Upper lobe of left lung (tissue), 6 donors: Measurements from ENCODE around the gene LENG9. TPM values are rescaled to one million over a fixed set of nuclear protein-coding genes. Genes with fewer than 3 reads are reported as not detected.
A peak's percentile ranks its signal among the peaks of the same experiment; 100 is the strongest.

Experiments
- ATAC-seq, 2 donors: fragments of 200-7000 bp; cut with Tn5 transposase; one replicate each; pipeline ENCODE4 v1.9.1; 2022; ENCODE audit warnings: mild to moderate bottlenecking in 2 of 2, moderate library complexity in 2 of 2; ENCODE audit not compliant: low FRiP score in 2 of 2
- DNase-seq, 2 donors: peaks; one replicate each; pipeline ENCODE4 v3.0.0-alpha.2; 2019 to 2020
- H3K27ac ChIP-seq, 4 donors: fragments of 200-600 bp; sonication (generic); one replicate each; pipeline ENCODE4 v1.5.1; 2016 to 2019
- H3K27me3 ChIP-seq, 4 donors: fragments of 200-600 bp; sonication (generic); one replicate each; pipeline ENCODE4 v1.5.1; 2017 to 2019
- H3K36me3 ChIP-seq, 4 donors: fragments of 200-600 bp; sonication (generic); one replicate each; pipeline ENCODE4 v1.5.1; 2016 to 2019
- H3K4me1 ChIP-seq, 4 donors: fragments of 200-600 bp; sonication (generic); one replicate each; pipeline ENCODE4 v1.5.1; 2018 to 2019
- H3K4me3 ChIP-seq, 4 donors: fragments of 200-600 bp; sonication (generic); one replicate each; pipeline ENCODE4 v1.5.1; 2017 to 2019; ENCODE audit warnings: mild to moderate bottlenecking in 2 of 4, moderate library complexity in 1 of 4
- H3K9me3 ChIP-seq, 4 donors: fragments of 200-600 bp; sonication (generic); one replicate each; pipeline ENCODE4 v1.5.1; 2018 to 2019
- EP300 ChIP-seq, 4 donors: sonication (generic); formaldehyde crosslinking; IDR thresholded peaks; one replicate each; pipeline ENCODE4 v1.5.1; 2017; ENCODE audit warnings: antibody characterized with exemption in 4 of 4, control low read depth in 2 of 4
- POLR2A ChIP-seq, 4 donors: fragments of 450-650 bp; IDR thresholded peaks; one replicate each; pipeline ENCODE4 v1.5.1; 2016 to 2017; ENCODE audit warnings: antibody characterized with exemption in 4 of 4, mild to moderate bottlenecking in 2 of 4
- POLR2AphosphoS5 ChIP-seq, 2 donors: sonication (generic); formaldehyde crosslinking; IDR thresholded peaks; one replicate each; pipeline ENCODE4 v1.5.1; 2017; ENCODE audit warnings: antibody characterized with exemption in 2 of 2
- WGBS, 2 donors: methylation state at CpG; one replicate each; pipeline ENCODE4 v1.1.5; 2017 to 2018; 5-methylcytosine and 5-hydroxymethylcytosine counted together
- total RNA-seq, 6 donors: library from RNA; depleted of rRNA in 4 of 6; stranded (reverse); fragments of >200 nt in 4 of 6; gene quantifications; one replicate each; pipeline versions ENCODE4 v1.1.0 to v1.2.1, GENCODE V29; 2016 to 2021
- TF ChIP-seq, protein P1 (sequence below), 6 experiments: fragments of 450-650 bp in 4 of 6; fragments of 200-600 bp in 2 of 6; sonication (generic) in 2 of 6; IDR thresholded peaks; one replicate each; pipeline ENCODE4 v1.5.1; 2016 to 2019; ENCODE audit warnings: antibody characterized with exemption in 6 of 6
- donor health status: DM: no; HTN: no; CAD: no; lungs with moderate emphysema.
- donor health status: DM: no; HTN: yes; CAD: no; lungs with severe emphysema.

Gene LENG9
- total RNA-seq, 6 donors from 2014 or later, result 3.3 to 12.6 (median 9.1) TPM

DNA sequence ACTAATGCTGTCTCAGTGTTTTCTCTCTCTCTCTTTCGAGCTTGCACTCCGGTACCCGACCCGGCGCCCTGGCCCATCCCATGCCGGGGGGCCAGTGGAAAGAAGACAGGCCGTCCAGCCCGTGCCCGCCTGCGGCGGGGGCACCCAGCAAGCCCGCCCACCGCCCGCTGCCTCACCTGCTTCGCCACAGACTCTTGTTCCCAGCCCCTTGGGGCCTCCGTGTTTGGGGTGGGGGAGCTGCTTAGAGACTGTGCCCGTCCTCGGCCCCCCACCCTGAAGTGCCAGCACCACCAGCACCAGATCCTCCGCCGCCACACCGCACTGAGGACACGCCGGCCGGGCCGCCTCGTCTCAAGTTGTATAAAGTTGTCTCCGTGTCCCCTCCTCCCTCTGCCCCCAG is 2.4 kb downstream of the LENG9 start:
- no peaks in the 10 kb centered on the region for H3K9me3 ChIP-seq
- peak overlapping the region; percentile 16 to 98 (median 64) for H3K27ac ChIP-seq
- peak overlapping the region in 1 of 4 donors; percentile 7 for H3K4me3 ChIP-seq
- peaks cover 29 to 61% (median 36%) of the 10 kb centered on the region in 4 donors for H3K4me1 ChIP-seq
- H3K27me3 ChIP-seq, result no peaks in the 10 kb centered on the region
- 76 to 85% methylated on average over 27 of the region's 27 CpGs for WGBS, 2 donors
- DNase-seq (peak in 1 of 2 donors; percentile 86), ATAC-seq (no peak)
- TF ChIP-seq POLR2AphosphoS5 (IDR thresholded peaks at IDR 0.05) (no peak), POLR2A (IDR thresholded peaks at IDR 0.05) (no peak), EP300 (IDR thresholded peaks at IDR 0.05) (no peak)
- TF ChIP-seq, protein P1, sequence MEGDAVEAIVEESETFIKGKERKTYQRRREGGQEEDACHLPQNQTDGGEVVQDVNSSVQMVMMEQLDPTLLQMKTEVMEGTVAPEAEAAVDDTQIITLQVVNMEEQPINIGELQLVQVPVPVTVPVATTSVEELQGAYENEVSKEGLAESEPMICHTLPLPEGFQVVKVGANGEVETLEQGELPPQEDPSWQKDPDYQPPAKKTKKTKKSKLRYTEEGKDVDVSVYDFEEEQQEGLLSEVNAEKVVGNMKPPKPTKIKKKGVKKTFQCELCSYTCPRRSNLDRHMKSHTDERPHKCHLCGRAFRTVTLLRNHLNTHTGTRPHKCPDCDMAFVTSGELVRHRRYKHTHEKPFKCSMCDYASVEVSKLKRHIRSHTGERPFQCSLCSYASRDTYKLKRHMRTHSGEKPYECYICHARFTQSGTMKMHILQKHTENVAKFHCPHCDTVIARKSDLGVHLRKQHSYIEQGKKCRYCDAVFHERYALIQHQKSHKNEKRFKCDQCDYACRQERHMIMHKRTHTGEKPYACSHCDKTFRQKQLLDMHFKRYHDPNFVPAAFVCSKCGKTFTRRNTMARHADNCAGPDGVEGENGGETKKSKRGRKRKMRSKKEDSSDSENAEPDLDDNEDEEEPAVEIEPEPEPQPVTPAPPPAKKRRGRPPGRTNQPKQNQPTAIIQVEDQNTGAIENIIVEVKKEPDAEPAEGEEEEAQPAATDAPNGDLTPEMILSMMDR (IDR thresholded peaks at IDR 0.05), result no peak
- H3K36me3 ChIP-seq, result peaks cover 47 to 62% (median 61%) of the 10 kb centered on the region in 4 donors

DNA sequence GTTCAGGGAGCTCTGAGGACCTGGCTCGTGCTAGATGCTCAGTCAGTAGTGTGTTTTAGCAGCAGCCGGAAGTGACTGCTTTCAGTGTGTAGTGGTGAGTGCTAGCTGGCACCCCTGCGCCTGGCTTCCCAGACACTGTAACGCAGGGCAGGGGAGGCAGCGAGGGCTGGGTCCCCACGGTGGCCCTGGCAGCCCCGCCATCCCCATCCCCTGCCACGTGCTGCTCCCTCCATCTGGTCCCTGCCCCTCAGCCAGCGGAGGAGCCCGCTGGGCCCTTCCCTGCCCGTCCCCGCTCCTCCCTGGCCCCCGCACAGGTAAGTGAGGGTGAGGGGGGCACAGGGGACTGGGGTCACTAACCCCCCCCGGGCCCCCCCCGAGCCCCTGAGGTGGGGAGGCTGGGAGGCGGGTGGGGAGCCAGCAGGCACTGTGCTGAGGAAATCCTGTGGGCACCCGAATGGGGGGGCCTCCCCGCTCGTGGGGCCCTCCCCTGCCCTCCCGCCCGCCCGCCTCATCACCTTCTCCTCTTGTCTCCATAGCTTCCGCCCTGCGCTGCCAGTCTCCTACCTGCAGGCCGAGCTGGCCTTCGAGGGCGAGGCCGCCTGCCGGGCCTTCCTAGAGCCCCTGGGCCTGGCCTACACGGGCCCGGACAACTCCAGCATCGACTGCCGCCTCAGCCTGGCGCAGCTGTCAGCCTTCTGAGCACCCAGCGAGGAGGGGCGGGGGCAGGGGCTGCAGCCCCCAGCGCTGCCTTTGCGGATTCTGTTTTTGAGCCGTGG is 3.2 kb downstream of the LENG9 start:
- DNase-seq (peak in 1 of 2 donors; percentile 81), ATAC-seq (no peak)
- H3K4me3 ChIP-seq, result no peak overlapping the region
- WGBS, 2 donors, result 73 to 78% methylated on average over 20 to 32 of the region's 39 CpGs
- peaks cover 29 to 57% (median 36%) of the 10 kb centered on the region in 4 donors for H3K4me1 ChIP-seq
- H3K36me3 ChIP-seq, result peaks cover 53 to 70% (median 69%) of the 10 kb centered on the region in 4 donors
- TF ChIP-seq POLR2A (IDR thresholded peaks at IDR 0.05) (no peak), POLR2AphosphoS5 (IDR thresholded peaks at IDR 0.05) (no peak), EP300 (IDR thresholded peaks at IDR 0.05) (no peak)
- TF ChIP-seq, protein P1 (IDR thresholded peaks at IDR 0.05), result no peak
- H3K27me3 ChIP-seq, result no peaks in the 10 kb centered on the region
- H3K27ac ChIP-seq, result peak overlapping the region in 3 of 4 donors; percentile 39 to 98 (median 98)
- no peaks in the 10 kb centered on the region for H3K9me3 ChIP-seq

DNA sequence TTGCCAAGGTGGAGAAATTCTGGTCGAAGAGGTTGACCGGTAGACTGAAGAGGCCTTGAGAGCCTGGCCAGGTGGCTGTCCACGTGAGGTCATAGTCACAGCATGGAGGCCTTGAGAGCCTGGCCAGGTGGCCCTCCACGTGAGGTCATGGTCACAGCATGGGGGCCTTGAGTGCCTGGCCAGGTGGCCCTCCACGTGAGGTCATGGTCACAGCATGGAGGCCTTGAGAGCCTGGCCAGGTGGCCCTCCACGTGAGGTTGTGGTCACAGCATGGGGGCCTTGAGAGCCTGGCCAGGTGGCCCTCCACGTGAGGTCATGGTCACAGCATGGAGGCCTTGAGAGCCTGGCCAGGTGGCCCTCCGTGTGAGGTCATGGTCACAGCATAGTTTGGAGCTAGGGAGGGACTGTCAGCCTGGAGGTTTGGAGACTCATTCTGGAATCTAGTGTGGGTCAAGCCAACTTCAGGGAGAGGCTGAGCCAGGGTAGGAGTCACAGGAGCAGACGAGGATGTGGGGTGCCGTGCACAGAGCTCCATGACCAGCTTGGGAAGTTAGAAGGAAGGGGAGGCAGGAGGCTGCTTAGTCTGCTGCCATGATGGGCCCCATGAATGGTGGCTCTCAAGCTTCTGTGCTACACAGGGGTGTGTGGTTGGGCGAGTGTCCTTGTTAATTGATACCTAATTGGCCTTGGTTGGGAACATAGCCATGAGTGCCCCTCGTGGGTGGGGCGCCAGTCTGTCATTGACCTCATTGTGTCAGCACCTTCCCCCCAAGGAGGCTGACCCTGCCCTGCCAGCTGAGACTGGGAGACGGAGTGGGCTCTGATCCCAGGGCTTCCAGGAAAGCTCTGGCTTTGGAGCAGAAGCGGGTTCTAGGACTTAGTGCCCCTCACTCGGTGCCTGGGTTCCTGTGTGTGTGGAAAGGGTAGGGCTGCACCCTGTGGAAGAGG is 4.0 kb downstream of the LENG9 start:
- WGBS, 2 donors, result 72 to 82% methylated on average over 13 to 15 of the region's 16 CpGs
- Histone ChIP-seq H3K4me3 (no peak overlapping the region), H3K27me3 (no peaks in the 10 kb centered on the region), H3K9me3 (no peaks in the 10 kb centered on the region), H3K36me3 (peaks cover 61 to 79% (median 78%) of the 10 kb centered on the region in 4 donors), H3K4me1 (peaks cover 29 to 51% (median 33%) of the 10 kb centered on the region in 4 donors), H3K27ac (peak overlapping the region in 3 of 4 donors; percentile 39 to 98 (median 98))
- DNase-seq, result peak in 1 of 2 donors; percentile 42
- no peak for ATAC-seq
- TF ChIP-seq POLR2AphosphoS5 (IDR thresholded peaks at IDR 0.05) (no peak), EP300 (IDR thresholded peaks at IDR 0.05) (no peak), POLR2A (IDR thresholded peaks at IDR 0.05) (no peak)
- TF ChIP-seq, protein P1 (IDR thresholded peaks at IDR 0.05), result no peak

DNA sequence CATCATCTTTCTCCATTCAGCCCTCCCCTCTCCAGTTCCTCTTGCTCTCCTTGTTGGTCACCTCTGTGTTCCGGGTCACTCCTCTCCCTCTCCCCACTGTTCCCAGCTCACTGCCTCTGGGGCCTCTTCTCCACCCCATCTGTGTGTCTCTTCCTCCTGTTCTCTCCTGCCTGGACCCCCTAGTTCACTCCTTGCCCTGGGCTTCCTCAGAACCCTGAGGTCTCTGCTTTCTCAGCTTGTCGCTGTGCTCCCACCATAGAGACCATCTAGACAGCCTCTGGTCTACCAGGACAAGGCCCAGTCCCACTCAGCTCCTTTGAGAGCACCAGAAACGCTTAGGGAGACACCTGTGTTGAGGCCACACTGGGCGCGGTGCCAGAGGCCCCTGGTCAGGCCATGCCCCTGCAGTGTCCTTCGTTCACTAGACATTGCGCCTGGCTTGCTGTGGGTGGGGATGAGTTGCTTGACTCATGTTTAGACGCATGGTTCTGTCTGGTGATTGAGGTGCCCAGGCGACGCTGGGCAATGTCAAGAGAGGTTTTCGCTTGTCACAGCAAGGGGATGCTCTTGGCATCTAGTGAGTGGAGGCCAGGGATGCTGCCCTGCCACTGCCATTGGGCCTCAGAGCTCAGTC is 4.8 kb downstream of the LENG9 start:
- ATAC-seq (no peak), DNase-seq (peak in 1 of 2 donors; percentile 79)
- Histone ChIP-seq H3K9me3 (no peaks in the 10 kb centered on the region), H3K36me3 (peaks cover 69 to 86% (median 86%) of the 10 kb centered on the region in 4 donors), H3K27me3 (no peaks in the 10 kb centered on the region), H3K27ac (no peak overlapping the region), H3K4me3 (no peak overlapping the region), H3K4me1 (peaks cover 29 to 45% (median 33%) of the 10 kb centered on the region in 4 donors)
- TF ChIP-seq POLR2AphosphoS5 (IDR thresholded peaks at IDR 0.05) (no peak), EP300 (IDR thresholded peaks at IDR 0.05) (no peak), POLR2A (IDR thresholded peaks at IDR 0.05) (no peak)
- TF ChIP-seq, protein P1 (IDR thresholded peaks at IDR 0.05), result no peak
- 89 to 91% methylated on average over 10 to 11 of the region's 11 CpGs for WGBS, 2 donors
